ENCODE measurements around the gene EP300. TPM values are rescaled to one million over a fixed set of nuclear protein-coding genes. Genes with fewer than 3 reads are reported as not detected.

Gene EP300
- total and polyA plus RNA-seq, 2 of the 8 experiments (the other 6 are each of a cell fraction or from before 2014, with no cell fraction given) = 39.5 to 109 TPM

GRCh38 chr22:41184679-41185078, 92.3 kb downstream of the EP300 start (continued):
- TF ChIP-seq SP4 (IDR thresholded peaks at IDR 0.05; ENCODE audit: low read length) (peak; percentile 31; the same call in 1 of the 2 replicates), EZH2 (IDR thresholded peaks at IDR 0.05; ENCODE audit: low read depth, low read length, severe bottlenecking) (no peak), RXRA (IDR thresholded peaks at IDR 0.05; ENCODE audit: insufficient read depth, low read depth, low read length) (no peak), MAFK (IDR thresholded peaks at IDR 0.05; ENCODE audit: low read depth, low read length) (no peak), CREB1 (IDR thresholded peaks at IDR 0.05) (no peak), TAF7 (optimal IDR thresholded peaks at IDR 0.05; ENCODE audit: borderline replicate concordance, low read depth, low read length) (no peak), KDM1A (IDR thresholded peaks at IDR 0.05; ENCODE audit: borderline replicate concordance, low read length) (no peak), CBX8 (IDR thresholded peaks at IDR 0.05; ENCODE audit: borderline replicate concordance, low read depth, low read length) (no peak), JUND (IDR thresholded peaks at IDR 0.05; ENCODE audit: low read length) (no peak), SUZ12 (IDR thresholded peaks at IDR 0.05; ENCODE audit: low read length) (no peak), EP300 (IDR thresholded peaks at IDR 0.05; ENCODE audit: borderline replicate concordance in 1 of 2, low read depth in 2 of 2, low read length in 2 of 2) (no peak), TEAD4 (IDR thresholded peaks at IDR 0.05; ENCODE audit: low read depth, low read length) (no peak)
- TF ChIP-seq, protein P1, sequence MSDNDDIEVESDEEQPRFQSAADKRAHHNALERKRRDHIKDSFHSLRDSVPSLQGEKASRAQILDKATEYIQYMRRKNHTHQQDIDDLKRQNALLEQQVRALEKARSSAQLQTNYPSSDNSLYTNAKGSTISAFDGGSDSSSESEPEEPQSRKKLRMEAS (IDR thresholded peaks at IDR 0.05) = peak; percentile 91
